H9 (cell line): ENCODE results near the gene TMEM17. TPM values are rescaled to one million over a fixed set of nuclear protein-coding genes. Genes with fewer than 3 reads are reported as not detected.

Experiments
- DNase-seq: peaks from one replicate; pipeline ENCODE4 v3.0.0-alpha.2; 2017
- H2AFZ ChIP-seq: one replicate; pipeline ENCODE4 v1.6.1; 2013; ENCODE audit warnings: mild to moderate bottlenecking, low read length, control low read depth, moderate library complexity
- H2AK5ac ChIP-seq: 2 replicates; pipeline ENCODE4 v1.6.1; 2013; ENCODE audit warnings: low read length, control low read depth, mixed read lengths; ENCODE audit not compliant: insufficient read length
- H2BK120ac ChIP-seq: one replicate; pipeline ENCODE4 v1.6.1; 2013; ENCODE audit warnings: low read depth, mild to moderate bottlenecking, low read length, control low read depth, inconsistent platforms; ENCODE audit not compliant: poor library complexity, severe bottlenecking
- H2BK12ac ChIP-seq: 2 replicates; pipeline ENCODE4 v1.6.1; 2013; ENCODE audit warnings: low read length, control low read depth, mixed read lengths, low read depth; ENCODE audit not compliant: insufficient read length
- H2BK15ac ChIP-seq: 2 replicates; pipeline ENCODE4 v1.6.1; 2013; ENCODE audit warnings: low read depth, low read length, control low read depth
- H2BK20ac ChIP-seq: one replicate; pipeline ENCODE4 v1.6.1; 2013; ENCODE audit warnings: low read depth, mild to moderate bottlenecking, low read length, control low read depth, inconsistent platforms; ENCODE audit not compliant: poor library complexity, severe bottlenecking
- H2BK5ac ChIP-seq: 2 replicates; pipeline ENCODE4 v1.6.1; 2013; ENCODE audit warnings: low read length, control low read depth, mixed read lengths; ENCODE audit not compliant: insufficient read length
- H3K14ac ChIP-seq: 2 replicates; pipeline ENCODE4 v1.6.1; 2013; ENCODE audit warnings: low read length, control low read depth; ENCODE audit not compliant: insufficient read depth
- H3K18ac ChIP-seq: 2 replicates; pipeline ENCODE4 v1.6.1; 2013; ENCODE audit warnings: low read depth, mild to moderate bottlenecking, mixed read lengths, low read length, control low read depth; ENCODE audit not compliant: insufficient read length
- H3K23ac ChIP-seq: 2 replicates; pipeline ENCODE4 v1.6.1; 2013; ENCODE audit warnings: low read length, control low read depth, mixed read lengths, low read depth; ENCODE audit not compliant: insufficient read length
- H3K23me2 ChIP-seq: 2 replicates; pipeline ENCODE4 v1.6.1; 2013; ENCODE audit warnings: low read depth, mild to moderate bottlenecking, mixed read lengths, low read length, control low read depth; ENCODE audit not compliant: insufficient read length, poor library complexity, severe bottlenecking
- H3K27ac ChIP-seq: 2 replicates; pipeline ENCODE4 v1.5.1; 2013; ENCODE audit warnings: low read length, control low read depth, mixed read lengths, low read depth; ENCODE audit not compliant: insufficient read length
- H3K27me3 ChIP-seq: 2 replicates; pipeline ENCODE4 v1.6.1; 2013; ENCODE audit warnings: low read length, control low read depth, inconsistent platforms; ENCODE audit not compliant: insufficient read depth
- H3K4ac ChIP-seq: 2 replicates; pipeline ENCODE4 v1.6.1; 2013; ENCODE audit warnings: low read depth, mild to moderate bottlenecking, control low read depth, inconsistent platforms, low read length, moderate library complexity
- H3K4me1 ChIP-seq: 2 replicates; pipeline ENCODE4 v1.6.1; 2013; ENCODE audit warnings: low read length, control low read depth, inconsistent platforms; ENCODE audit not compliant: insufficient read depth
- H3K4me2 ChIP-seq: 2 replicates; pipeline ENCODE4 v1.6.1; 2013; ENCODE audit warnings: low read length, control low read depth, mixed read lengths; ENCODE audit not compliant: insufficient read length, insufficient read depth
- H3K56ac ChIP-seq: 2 replicates; pipeline ENCODE4 v1.6.1; 2013; ENCODE audit warnings: low read depth, mild to moderate bottlenecking, mixed read lengths, low read length, control low read depth; ENCODE audit not compliant: insufficient read length
- H3K79me1 ChIP-seq: 2 replicates; pipeline ENCODE4 v1.6.1; 2013; ENCODE audit warnings: low read depth, mild to moderate bottlenecking, moderate library complexity, low read length, control low read depth, inconsistent platforms; ENCODE audit not compliant: insufficient read depth, poor library complexity, severe bottlenecking
- H3K79me2 ChIP-seq: 2 replicates; pipeline ENCODE4 v1.6.1; 2013; ENCODE audit warnings: low read length, control low read depth, inconsistent platforms; ENCODE audit not compliant: insufficient read depth
- H3K9ac ChIP-seq: 2 replicates; pipeline ENCODE4 v1.6.1; 2013; ENCODE audit warnings: low read length, control low read depth, mixed read lengths; ENCODE audit not compliant: insufficient read length; ENCODE audit errors: extremely low read depth
- H3K9me3 ChIP-seq: one replicate; pipeline ENCODE4 v1.6.1; 2013; ENCODE audit warnings: low read depth, low read length, inconsistent platforms; ENCODE audit not compliant: control insufficient read depth
- H3T11ph ChIP-seq: one replicate; pipeline ENCODE4 v1.6.1; 2013; ENCODE audit warnings: mild to moderate bottlenecking, low read length, control low read depth, inconsistent platforms
- H4K20me1 ChIP-seq: one replicate; pipeline ENCODE4 v1.6.1; 2013; ENCODE audit not compliant: control insufficient read depth, insufficient read length, insufficient read depth
- H4K5ac ChIP-seq: 2 replicates; pipeline ENCODE4 v1.6.1; 2013; ENCODE audit warnings: low read depth, mild to moderate bottlenecking, mixed read lengths, low read length, control low read depth; ENCODE audit not compliant: insufficient read length
- H4K8ac ChIP-seq: replicated peaks from 2 replicates; pipeline ENCODE4 v1.6.1; 2013; ENCODE audit warnings: low read length, control low read depth, mixed read lengths, low read depth; ENCODE audit not compliant: insufficient read length
- H4K91ac ChIP-seq: 2 replicates; pipeline ENCODE4 v1.6.1; 2013; ENCODE audit warnings: low read depth, mild to moderate bottlenecking, moderate library complexity, mixed read lengths, low read length, control low read depth; ENCODE audit not compliant: insufficient read length
- H3K27ac Mint-ChIP-seq, 3 experiments: 2 replicates in 2 of 3; 3 replicates in 1 of 3; pipeline ENCODE4 v1.8.0; 2020 to 2021; ENCODE audit warnings: mixed read lengths in 3 of 3, mild to moderate bottlenecking in 1 of 3, moderate library complexity in 1 of 3
- H3K27me3 Mint-ChIP-seq: 2 replicates; pipeline ENCODE4 v1.8.0; 2021; ENCODE audit warnings: low read depth, mild to moderate bottlenecking, moderate library complexity, mixed read lengths
- H3K36me3 Mint-ChIP-seq, 3 experiments: 2 replicates in 2 of 3; 3 replicates in 1 of 3; pipeline ENCODE4 v1.8.0; 2020 to 2021; ENCODE audit warnings: low read depth in 3 of 3, mixed read lengths in 3 of 3; ENCODE audit not compliant: insufficient read depth in 1 of 3
- H3K4me1 Mint-ChIP-seq, 2 experiments: 2 replicates each; pipeline ENCODE4 v1.8.0; 2020; ENCODE audit warnings: mixed read lengths in 2 of 2
- H3K4me3 Mint-ChIP-seq, 2 experiments: 2 replicates in 1 of 2; 3 replicates in 1 of 2; pipeline ENCODE4 v1.8.0; 2020 to 2021; ENCODE audit warnings: mild to moderate bottlenecking in 2 of 2, mixed read lengths in 2 of 2, moderate library complexity in 1 of 2
- H3K9me3 Mint-ChIP-seq, 2 experiments: 2 replicates in 1 of 2; 3 replicates in 1 of 2; pipeline ENCODE4 v1.8.0; 2020; ENCODE audit warnings: mild to moderate bottlenecking in 2 of 2, mixed read lengths in 2 of 2, moderate library complexity in 1 of 2
- CTCF ChIP-seq: fragments of 200-600 bp; sonication (generic); conservative IDR thresholded peaks from 3 replicates; pipeline ENCODE4 v1.8.0; 2021; ENCODE audit warnings: antibody characterized with exemption, mild to moderate bottlenecking
- WGBS: extraction: QIAGEN DNeasy Blood & Tissue Kit; methylation state at CpG from one replicate; pipeline ENCODE4 v1.1.7; 2013; ENCODE audit warnings: missing lambda C conversion rate, low lambda C conversion rate, mixed read lengths; ENCODE audit not compliant: insufficient read length; ENCODE audit errors: extremely low coverage; 5-methylcytosine and 5-hydroxymethylcytosine counted together
- total RNA-seq: library from RNA; stranded (reverse); gene quantifications from 2 replicates; pipeline ENCODE4 v1.2.1, GENCODE V29; 2021

Gene TMEM17
- total RNA-seq, 1 experiment from 2014 or later: 1.3 TPM

- no peak for TF ChIP-seq CTCF
- Mint-ChIP-seq H3K27ac (no peak overlapping the region), H3K36me3 (no peaks in the 10 kb centered on the region; a peak in 1 of 7 replicates), H3K4me1 (peaks cover 20 to 24% of the 10 kb centered on the region in 2 experiments), H3K4me3 (no peak overlapping the region), H3K27me3 (peaks cover 22% of the 10 kb centered on the region), H3K9me3 (no peaks in the 10 kb centered on the region; a peak in 1 of 5 replicates)
- DNase-seq: no peak
- Histone ChIP-seq H3K23ac (no peak overlapping the region), H3K23me2 (peaks cover 4% of the 10 kb centered on the region), H2BK15ac (no peak overlapping the region), H3K4me2 (no peak overlapping the region), H2BK20ac (no peak overlapping the region), H3K79me2 (no peaks in the 10 kb centered on the region), H3K9me3 (no peaks in the 10 kb centered on the region), H4K8ac (no peak overlapping the region), H2AFZ (no peak overlapping the region), H3K18ac (no peak overlapping the region), H3K14ac (no peak overlapping the region), H4K20me1 (no peaks in the 10 kb centered on the region), H3K27ac (no peak overlapping the region), H3K9ac (no peak overlapping the region), H2AK5ac (no peak overlapping the region), H3K27me3 (no peaks in the 10 kb centered on the region), H3K79me1 (no peaks in the 10 kb centered on the region), H4K5ac (no peak overlapping the region), H2BK120ac (no peak overlapping the region), H2BK12ac (no peak overlapping the region), H3K56ac (no peak overlapping the region), H3K4me1 (peaks cover 2% of the 10 kb centered on the region; the same call in 1 of the 2 replicates), H3T11ph (no peak overlapping the region), H4K91ac (no peak overlapping the region), H2BK5ac (no peak overlapping the region), H3K4ac (no peak overlapping the region)
- WGBS: no CpG with 5 or more reads among the region's 11 CpGs
Observed at GRCh38 chr2:62458206-62458641, 47.8 kb downstream of the TMEM17 start.
